Measurements from ENCODE around the gene NOC4L.

Gene NOC4L

GRCh38 chr12:132196038-132196872 lies 52.0 kb downstream of the NOC4L start:
- in situ Hi-C loops (cut with MboI; ENCODE audit: low sequenced_read_pairs), result no loop called here

GRCh38 chr12:132196873-132197390 lies 52.7 kb downstream of the NOC4L start:
- in situ Hi-C loops (cut with MboI; ENCODE audit: low sequenced_read_pairs), result no loop called here

GRCh38 chr12:132197581-132198354 lies 53.5 kb downstream of the NOC4L start:
- in situ Hi-C loops (cut with MboI; ENCODE audit: low sequenced_read_pairs), result no loop called here

- in situ Hi-C loops (cut with MboI; ENCODE audit: low sequenced_read_pairs), result no loop called here
Observed at GRCh38 chr12:132199101-132199500, 54.8 kb downstream of the NOC4L start.

- in situ Hi-C loops (cut with MboI; ENCODE audit: low sequenced_read_pairs), result no loop called here
Observed at GRCh38 chr12:132199526-132200319, 55.5 kb downstream of the NOC4L start.

- in situ Hi-C loops (cut with MboI; ENCODE audit: low sequenced_read_pairs), result no loop called here
Observed at GRCh38 chr12:132200800-132201199, 56.5 kb downstream of the NOC4L start.

GRCh38 chr12:132201391-132202120 lies 57.3 kb downstream of the NOC4L start:
- in situ Hi-C loops (cut with MboI; ENCODE audit: low sequenced_read_pairs), result no loop called here
